Measurements from ENCODE around the gene FGF16. TPM values are rescaled to one million over a fixed set of nuclear protein-coding genes. Genes with fewer than 3 reads are reported as not detected.
"Not testable (repeated sequence)": the region's sequence is repeated elsewhere in the genome, so short reads cannot be mapped to it uniquely, and the experiment has no call there.

The FGF16 gene
- total and polyA plus RNA-seq, 2 donors, result 0.07 TPM; not detected in 1

- Histone ChIP-seq H3K4me1 (ENCODE audit: control insufficient read depth in 2 of 2, insufficient read depth in 2 of 2, low read length in 2 of 2) (no peaks in the 10 kb centered on the region), H3K9me3 (ENCODE audit: control insufficient read depth in 2 of 2, insufficient read depth in 1 of 2, low read length in 1 of 2) (no peaks in the 10 kb centered on the region), H3K27me3 (ENCODE audit: control insufficient read depth in 2 of 2, insufficient read depth in 1 of 2, low read length in 1 of 2) (no peaks in the 10 kb centered on the region), H3K36me3 (ENCODE audit: control insufficient read depth in 2 of 2, insufficient read depth in 2 of 2, low read length in 1 of 2) (no peaks in the 10 kb centered on the region), H3K27ac (ENCODE audit: low read depth in 1 of 2, low read length in 1 of 2) (no peak overlapping the region), H3K4me3 (ENCODE audit: low read length in 2 of 2) (no peak overlapping the region)
- WGBS, result 94% methylated on average over 2 of the region's 2 CpGs
- DNase-seq (ENCODE audit: low read depth in 6 of 9, low spot score in 9 of 9), result no peak
Observed at GRCh38 chrX:77455437-77455836, 8.2 kb downstream of the FGF16 start.

GRCh38 chrX:77484045-77484444 is 36.9 kb downstream of the FGF16 start:
- DNase-seq (ENCODE audit: low read depth in 6 of 9, low spot score in 9 of 9), result no peak
- H3K4me1 ChIP-seq (ENCODE audit: control insufficient read depth in 2 of 2, insufficient read depth in 2 of 2, low read length in 2 of 2), result no peaks in the 10 kb centered on the region
- no peak overlapping the region for H3K4me3 ChIP-seq (ENCODE audit: low read length in 2 of 2)
- 95% methylated on average over 5 of the region's 5 CpGs for WGBS
- no peak overlapping the region for H3K27ac ChIP-seq (ENCODE audit: low read depth in 1 of 2, low read length in 1 of 2)
- no peaks in the 10 kb centered on the region for H3K36me3 ChIP-seq (ENCODE audit: control insufficient read depth in 2 of 2, insufficient read depth in 2 of 2, low read length in 1 of 2)
- H3K9me3 ChIP-seq (ENCODE audit: control insufficient read depth in 2 of 2, insufficient read depth in 1 of 2, low read length in 1 of 2), result no peaks in the 10 kb centered on the region
- H3K27me3 ChIP-seq (ENCODE audit: control insufficient read depth in 2 of 2, insufficient read depth in 1 of 2, low read length in 1 of 2), result no peaks in the 10 kb centered on the region

GRCh38 chrX:77493677-77494553 is 46.7 kb downstream of the FGF16 start:
- no peak for DNase-seq (ENCODE audit: low read depth in 6 of 9, low spot score in 9 of 9)
- H3K9me3 ChIP-seq (ENCODE audit: control insufficient read depth in 2 of 2, insufficient read depth in 1 of 2, low read length in 1 of 2), result no peaks in the 10 kb centered on the region
- no peak overlapping the region for H3K4me3 ChIP-seq (ENCODE audit: low read length in 2 of 2)
- H3K4me1 ChIP-seq (ENCODE audit: control insufficient read depth in 2 of 2, insufficient read depth in 2 of 2, low read length in 2 of 2), result no peaks in the 10 kb centered on the region
- no peaks in the 10 kb centered on the region for H3K36me3 ChIP-seq (ENCODE audit: control insufficient read depth in 2 of 2, insufficient read depth in 2 of 2, low read length in 1 of 2)
- no peak overlapping the region for H3K27ac ChIP-seq (ENCODE audit: low read depth in 1 of 2, low read length in 1 of 2)
- H3K27me3 ChIP-seq (ENCODE audit: control insufficient read depth in 2 of 2, insufficient read depth in 1 of 2, low read length in 1 of 2), result no peaks in the 10 kb centered on the region
- WGBS, result 94% methylated on average over 20 of the region's 20 CpGs

- DNase-seq (ENCODE audit: low read depth in 6 of 9, low spot score in 9 of 9), result not testable (repeated sequence)
- WGBS, result 100% methylated on average over 1 of the region's 1 CpG
Observed at GRCh38 chrX:77500164-77500563, 53.0 kb downstream of the FGF16 start.

GRCh38 chrX:77502951-77503525 is 55.8 kb downstream of the FGF16 start:
- 53% methylated on average over 2 of the region's 2 CpGs for WGBS
- Histone ChIP-seq H3K4me3 (ENCODE audit: low read length in 2 of 2) (no peak overlapping the region), H3K27me3 (ENCODE audit: control insufficient read depth in 2 of 2, insufficient read depth in 1 of 2, low read length in 1 of 2) (no peaks in the 10 kb centered on the region), H3K4me1 (ENCODE audit: control insufficient read depth in 2 of 2, insufficient read depth in 2 of 2, low read length in 2 of 2) (no peaks in the 10 kb centered on the region), H3K9me3 (ENCODE audit: control insufficient read depth in 2 of 2, insufficient read depth in 1 of 2, low read length in 1 of 2) (no peaks in the 10 kb centered on the region), H3K36me3 (ENCODE audit: control insufficient read depth in 2 of 2, insufficient read depth in 2 of 2, low read length in 1 of 2) (peaks cover 0 to 6% of the 10 kb centered on the region in 2 donors), H3K27ac (ENCODE audit: low read depth in 1 of 2, low read length in 1 of 2) (no peak overlapping the region)
- no peak for DNase-seq (ENCODE audit: low read depth in 6 of 9, low spot score in 9 of 9)

More at GRCh38 chrX:77500164-77500563, 53.0 kb downstream of the FGF16 start:
- not testable (repeated sequence) for H3K27ac ChIP-seq (ENCODE audit: low read depth in 1 of 2, low read length in 1 of 2); H3K9me3 ChIP-seq (ENCODE audit: control insufficient read depth in 2 of 2, insufficient read depth in 1 of 2, low read length in 1 of 2); H3K4me3 ChIP-seq (ENCODE audit: low read length in 2 of 2); H3K36me3 ChIP-seq (ENCODE audit: control insufficient read depth in 2 of 2, insufficient read depth in 2 of 2, low read length in 1 of 2); H3K4me1 ChIP-seq (ENCODE audit: control insufficient read depth in 2 of 2, insufficient read depth in 2 of 2, low read length in 2 of 2); H3K27me3 ChIP-seq (ENCODE audit: control insufficient read depth in 2 of 2, insufficient read depth in 1 of 2, low read length in 1 of 2)

- no peak overlapping the region for H3K27ac ChIP-seq (ENCODE audit: low read depth in 1 of 2, low read length in 1 of 2)
- H3K36me3 ChIP-seq (ENCODE audit: control insufficient read depth in 2 of 2, insufficient read depth in 2 of 2, low read length in 1 of 2), result peaks cover 7 to 16% of the 10 kb centered on the region in 2 donors
- DNase-seq (ENCODE audit: low read depth in 6 of 9, low spot score in 9 of 9), result peak in 1 of 9 donors; percentile 4
- H3K4me3 ChIP-seq (ENCODE audit: low read length in 2 of 2), result no peak overlapping the region
- 97% methylated on average over 2 of the region's 2 CpGs for WGBS
- no peaks in the 10 kb centered on the region for H3K4me1 ChIP-seq (ENCODE audit: control insufficient read depth in 2 of 2, insufficient read depth in 2 of 2, low read length in 2 of 2)
- H3K27me3 ChIP-seq (ENCODE audit: control insufficient read depth in 2 of 2, insufficient read depth in 1 of 2, low read length in 1 of 2), result no peaks in the 10 kb centered on the region
- no peaks in the 10 kb centered on the region for H3K9me3 ChIP-seq (ENCODE audit: control insufficient read depth in 2 of 2, insufficient read depth in 1 of 2, low read length in 1 of 2)
Observed at GRCh38 chrX:77505227-77505626, 58.0 kb downstream of the FGF16 start.
